Measurements from ENCODE around the gene TNFRSF1A.
"Not testable (repeated sequence)": the region's sequence is repeated elsewhere in the genome, so short reads cannot be mapped to it uniquely, and the experiment has no call there.

Gene TNFRSF1A

DNA sequence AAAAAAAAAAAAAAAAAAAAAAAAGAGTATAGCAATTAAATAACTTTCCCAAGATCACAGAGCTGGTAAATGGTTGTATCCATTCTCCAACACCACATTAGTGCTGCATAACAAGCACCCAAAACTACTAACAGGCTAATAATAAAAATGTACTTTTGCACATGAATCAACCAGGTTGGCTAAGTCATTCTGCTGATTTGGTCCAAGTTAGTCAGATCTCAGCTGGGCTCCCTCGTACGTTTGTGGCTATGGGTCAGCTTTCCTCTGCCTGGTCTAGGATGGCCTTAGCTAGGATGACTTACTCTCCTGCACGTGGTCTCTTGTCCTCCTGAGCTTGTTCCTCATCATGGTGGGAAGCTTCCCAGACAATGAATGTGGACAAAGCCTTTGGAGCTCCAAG lies 39.3 kb downstream of the TNFRSF1A start:
- no peak for DNase-seq (ENCODE audit: low spot score)

GRCh38 chr12:6301721-6302120 lies 40.2 kb downstream of the TNFRSF1A start:
- no peak for DNase-seq (ENCODE audit: low spot score)

GRCh38 chr12:6297170-6297569 lies 44.7 kb downstream of the TNFRSF1A start:
- no peak for DNase-seq (ENCODE audit: low spot score)

DNA sequence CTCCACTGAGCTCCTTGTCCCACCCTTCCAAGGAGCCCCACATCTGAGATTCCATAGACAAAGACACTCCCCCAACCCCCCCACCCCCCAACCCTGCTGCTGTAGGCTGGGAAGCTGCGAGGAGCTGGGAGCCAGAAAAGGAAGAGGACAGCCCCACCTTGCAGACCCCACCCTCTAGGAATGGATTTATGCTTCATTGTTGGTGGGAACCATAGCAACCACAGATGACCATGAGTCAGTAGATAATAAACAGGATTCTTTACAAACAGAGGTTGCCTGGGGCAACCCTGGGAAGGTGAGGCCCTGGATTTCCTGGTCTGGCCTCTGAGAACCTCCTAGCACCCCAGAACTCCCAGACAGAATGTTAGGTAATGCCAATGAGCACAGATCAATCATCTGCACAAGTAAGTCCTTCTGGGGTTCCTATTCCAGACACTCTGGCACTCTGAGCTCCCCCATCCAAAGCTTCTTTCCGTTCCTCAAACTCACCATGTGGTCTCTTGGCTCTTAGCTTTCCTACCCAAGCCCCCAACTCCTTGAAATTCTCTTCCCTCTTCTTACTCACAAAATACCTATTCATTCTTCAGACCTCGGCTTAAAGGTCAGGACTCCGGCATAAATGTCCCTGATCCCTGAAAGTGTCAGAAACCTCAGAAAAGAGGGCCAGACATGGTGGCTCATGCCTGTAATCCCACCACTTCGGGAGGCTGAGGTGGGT lies 46.6 kb downstream of the TNFRSF1A start:
- DNase-seq (ENCODE audit: low spot score), result peak; percentile 63

- DNase-seq (ENCODE audit: low spot score), result no peak
Observed at GRCh38 chr12:6294156-6295093, 47.5 kb downstream of the TNFRSF1A start.

- peak; percentile 27 for DNase-seq (ENCODE audit: low spot score)
Observed at GRCh38 chr12:6292606-6293005, 49.3 kb downstream of the TNFRSF1A start.

- not testable (repeated sequence) for DNase-seq (ENCODE audit: low spot score)
Observed at GRCh38 chr12:6289906-6290305, 52.0 kb downstream of the TNFRSF1A start.

- not testable (repeated sequence) for DNase-seq (ENCODE audit: low spot score)
Observed at GRCh38 chr12:6289081-6289480, 52.8 kb downstream of the TNFRSF1A start.

GRCh38 chr12:6288235-6288634 lies 53.6 kb downstream of the TNFRSF1A start:
- DNase-seq (ENCODE audit: low spot score), result no peak

DNA sequence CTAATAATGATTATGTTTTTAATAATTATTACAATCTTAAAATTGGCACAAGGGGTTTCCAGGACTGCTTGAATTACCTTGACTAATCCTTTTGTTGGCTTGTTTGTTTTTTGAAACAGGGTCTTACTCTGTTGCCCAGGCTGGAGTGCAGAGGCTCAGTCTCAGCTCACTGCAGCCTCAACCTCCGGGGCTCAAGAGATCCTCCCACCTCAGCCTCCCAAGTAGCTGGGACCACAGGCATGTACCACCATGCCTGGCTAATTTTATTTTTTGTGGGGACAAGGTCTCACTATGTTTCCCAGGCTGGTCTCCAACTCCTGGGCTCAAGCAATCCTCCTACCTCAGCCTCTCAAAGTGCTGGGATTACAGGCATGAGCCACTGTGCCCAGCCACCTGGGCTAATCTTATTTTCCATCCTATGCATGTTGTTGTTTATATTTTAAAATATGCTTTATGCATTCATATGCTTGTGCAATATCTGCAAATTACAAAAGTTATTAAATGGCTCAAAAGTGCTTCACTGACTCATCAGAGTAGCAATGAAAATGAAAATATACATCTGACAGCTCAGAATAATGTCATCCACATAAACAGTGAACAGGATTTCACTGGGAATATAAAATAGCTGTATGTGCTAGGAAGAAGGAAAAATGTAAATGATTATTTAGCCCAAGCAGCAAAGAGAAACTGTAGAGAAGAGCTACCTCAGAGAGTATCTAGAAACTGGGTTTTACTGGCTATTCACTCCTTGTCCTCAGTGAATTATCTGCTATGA lies 56.2 kb downstream of the TNFRSF1A start:
- DNase-seq (ENCODE audit: low spot score), result peak; percentile 43

GRCh38 chr12:6285063-6285477 lies 56.8 kb downstream of the TNFRSF1A start:
- peak; percentile 82 for DNase-seq (ENCODE audit: low spot score)

DNA sequence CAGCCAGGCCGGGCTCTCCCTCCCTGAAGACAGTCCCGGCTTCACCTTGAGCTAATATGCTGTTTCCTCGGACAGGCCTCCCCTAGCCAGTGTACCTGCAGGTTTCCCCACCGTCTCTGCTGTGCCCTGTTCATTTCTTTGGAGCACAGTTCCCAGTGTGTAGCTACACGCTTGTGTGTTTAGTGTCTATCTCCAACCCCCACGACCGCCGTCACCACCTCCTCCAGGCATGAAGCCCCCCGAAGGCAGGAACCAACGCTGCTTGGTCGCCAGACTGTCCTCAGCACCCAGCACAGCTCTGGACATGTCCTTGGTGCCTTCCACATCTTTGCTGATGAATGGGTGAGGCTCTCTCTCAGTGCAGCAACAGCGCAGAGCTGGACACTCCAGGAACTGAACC lies 57.6 kb downstream of the TNFRSF1A start:
- DNase-seq (ENCODE audit: low spot score), result no peak

DNA sequence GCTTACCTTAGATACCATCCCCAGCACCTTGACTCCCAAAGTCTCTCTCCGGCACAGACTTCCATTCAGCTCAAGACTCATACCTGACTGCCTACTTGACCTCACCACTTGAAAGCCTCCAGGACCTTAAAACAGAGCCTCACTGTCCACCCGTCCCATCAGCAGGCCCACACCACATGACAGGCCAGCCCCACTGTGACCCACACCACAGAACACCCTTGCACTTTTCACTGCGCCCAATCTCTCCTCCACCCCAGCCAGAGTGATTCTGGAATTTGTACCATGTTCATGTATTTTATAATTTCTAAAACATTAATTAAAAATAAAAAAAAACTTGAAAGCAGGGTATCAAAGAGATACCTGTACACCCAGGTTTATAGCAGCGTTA lies 59.4 kb downstream of the TNFRSF1A start:
- no peak for DNase-seq (ENCODE audit: low spot score)

DNA sequence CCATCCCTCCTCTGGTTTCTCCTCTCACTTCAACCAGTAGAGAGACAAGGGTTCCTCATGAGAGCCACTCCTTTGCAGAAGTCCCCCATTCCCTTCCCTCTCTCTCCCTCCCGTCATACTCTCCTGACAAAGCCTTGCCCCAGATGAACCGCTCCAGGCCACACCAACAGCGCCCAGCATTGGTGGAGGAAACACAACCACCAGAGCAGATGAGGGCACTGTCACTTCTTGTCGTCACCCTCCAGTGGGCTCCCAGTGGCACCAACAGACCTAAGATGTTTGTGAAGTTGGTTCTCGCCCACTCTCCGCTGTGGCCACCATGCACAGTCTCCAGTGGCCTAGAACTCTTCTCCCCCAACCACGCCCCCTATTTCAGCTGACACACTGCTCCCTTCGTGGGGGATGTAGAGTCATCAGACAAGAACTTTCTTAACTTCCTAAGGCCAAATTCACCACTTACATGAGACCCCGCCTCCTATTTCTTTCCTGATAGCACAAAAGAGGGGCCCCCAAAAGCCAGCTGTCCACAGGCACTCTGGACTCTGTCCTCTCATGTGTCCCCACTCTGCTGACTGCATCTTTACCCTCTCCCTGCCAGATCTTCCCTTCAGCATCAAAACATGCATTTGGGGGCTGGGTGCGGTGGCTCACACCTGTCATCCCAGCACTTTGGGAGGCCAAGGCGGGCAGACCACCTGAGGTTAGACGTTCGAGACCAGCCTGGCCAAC lies 60.6 kb downstream of the TNFRSF1A start:
- DNase-seq (ENCODE audit: low spot score), result no peak

GRCh38 chr12:6280672-6281071 lies 61.2 kb downstream of the TNFRSF1A start:
- DNase-seq (ENCODE audit: low spot score), result no peak

DNA sequence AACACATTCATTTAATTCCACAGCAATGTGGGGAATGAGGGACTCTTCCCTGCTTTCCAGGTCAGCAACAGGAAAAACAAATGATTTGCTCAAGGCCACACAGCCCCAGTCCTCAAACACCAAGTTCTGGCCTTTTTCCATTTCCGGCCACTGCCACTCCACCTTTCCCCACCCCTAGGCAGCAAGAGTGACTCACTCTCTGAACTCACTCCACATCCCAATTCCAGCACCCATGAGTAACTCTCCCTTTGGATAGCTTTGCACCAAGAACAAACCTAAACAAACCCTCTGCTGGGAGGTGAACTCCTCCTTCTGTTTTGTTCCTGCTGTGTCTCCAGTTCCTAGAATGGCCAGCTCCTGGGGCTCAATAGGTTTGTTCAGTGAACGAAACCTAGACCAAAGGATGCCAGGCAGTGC lies 61.8 kb downstream of the TNFRSF1A start:
- DNase-seq (ENCODE audit: low spot score), result peak; percentile 97

GRCh38 chr12:6279631-6280030 lies 62.2 kb downstream of the TNFRSF1A start:
- DNase-seq (ENCODE audit: low spot score), result no peak

DNA sequence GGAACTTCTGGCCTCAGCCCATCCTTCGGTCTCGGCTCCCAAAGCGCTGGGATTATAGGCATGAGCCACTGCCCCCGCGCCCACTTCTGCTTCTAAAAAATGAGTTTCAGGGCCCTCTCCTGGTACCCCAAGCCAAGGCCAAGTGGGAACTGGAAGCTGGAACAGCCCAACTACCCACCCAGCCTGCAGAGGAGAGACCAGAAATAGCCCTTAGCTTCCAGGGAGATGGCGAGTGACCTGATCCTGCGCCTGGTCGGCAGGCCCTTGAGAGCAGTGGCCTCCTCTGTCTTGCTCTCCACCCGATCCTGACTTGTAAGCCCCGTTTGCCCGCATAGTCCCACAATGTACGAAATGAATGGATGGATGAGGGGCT lies 62.6 kb downstream of the TNFRSF1A start:
- DNase-seq (ENCODE audit: low spot score), result no peak
